SK-N-MC (cell line): ENCODE measurements around the gene ACTR2.
"Not testable (repeated sequence)": the region's sequence is repeated elsewhere in the genome, so short reads cannot be mapped to it uniquely, and the experiment has no call there.

Experiments
- DNase-seq: peaks from one replicate; pipeline ENCODE4 v3.0.0-alpha.2; 2011; ENCODE audit warnings: low read depth, low spot score
- H3K27ac ChIP-seq: fragments of 200-600 bp; sonication (generic); 2 replicates; pipeline ENCODE4 v1.5.1; 2016; ENCODE audit warnings: mixed run types
- H3K36me3 ChIP-seq: fragments of 200-600 bp; sonication (generic); 2 replicates; pipeline ENCODE4 v1.6.1; 2017; ENCODE audit warnings: antibody characterized with exemption, low read length, mixed read lengths; ENCODE audit not compliant: insufficient read depth
- H3K4me3 ChIP-seq: fragments of 200-600 bp; sonication (generic); 2 replicates; pipeline ENCODE4 v1.5.1; 2016
- H3K9ac ChIP-seq: fragments of 200-600 bp; sonication (generic); 2 replicates; pipeline ENCODE4 v1.8.0; 2017; ENCODE audit warnings: mixed run types, mixed read lengths; ENCODE audit not compliant: insufficient read length
- H3K9me3 ChIP-seq: fragments of 200-600 bp; sonication (generic); 2 replicates; pipeline ENCODE4 v1.6.1; 2017; ENCODE audit warnings: low read depth, mild to moderate bottlenecking, antibody characterized with exemption, low read length, moderate library complexity, mixed read lengths
- EZH2 ChIP-seq: fragments of 200-600 bp; sonication (generic); IDR thresholded peaks from one replicate; pipeline ENCODE4 v1.6.1; 2017; ENCODE audit warnings: antibody characterized with exemption
- FOXP2 ChIP-seq: optimal IDR thresholded peaks from 2 replicates; pipeline ENCODE3; 2011; ENCODE audit warnings: mild to moderate bottlenecking, moderate library complexity; ENCODE audit not compliant: insufficient read depth; ENCODE audit errors: extremely low read length, control extremely low read depth
- POLR2AphosphoS5 ChIP-seq: IDR thresholded peaks from 2 replicates; pipeline ENCODE4 v1.6.1; 2012; ENCODE audit warnings: mild to moderate bottlenecking, low read depth, low read length, borderline replicate concordance

ACTR2 gene

GRCh38 chr2:65252640-65253039, 25.0 kb downstream of the ACTR2 start:
- H3K36me3 ChIP-seq, result peaks cover 57% of the 10 kb centered on the region
- H3K9me3 ChIP-seq, result no peaks in the 10 kb centered on the region
- TF ChIP-seq FOXP2, result no peak
- TF ChIP-seq EZH2, result no peak
- TF ChIP-seq POLR2AphosphoS5, result no peak
- no peak overlapping the region for H3K9ac ChIP-seq
- no peak overlapping the region for H3K27ac ChIP-seq
- no peak overlapping the region for H3K4me3 ChIP-seq
- no peak for DNase-seq

- DNase-seq, result no peak
- TF ChIP-seq FOXP2, result no peak
- TF ChIP-seq POLR2AphosphoS5, result no peak
- TF ChIP-seq EZH2, result no peak
- Histone ChIP-seq H3K9ac (no peak overlapping the region), H3K9me3 (no peaks in the 10 kb centered on the region), H3K4me3 (no peak overlapping the region), H3K27ac (peak overlapping the region; percentile 57; the same call in 1 of the 2 replicates), H3K36me3 (peaks cover 52% of the 10 kb centered on the region)
Observed at GRCh38 chr2:65255356-65255755, 27.7 kb downstream of the ACTR2 start.

GRCh38 chr2:65256054-65256453, 28.4 kb downstream of the ACTR2 start:
- Histone ChIP-seq H3K27ac (peak overlapping the region; percentile 57; the same call in 1 of the 2 replicates), H3K4me3 (no peak overlapping the region), H3K9ac (no peak overlapping the region), H3K36me3 (peaks cover 48% of the 10 kb centered on the region), H3K9me3 (no peaks in the 10 kb centered on the region)
- TF ChIP-seq FOXP2, result no peak
- no peak for TF ChIP-seq EZH2
- no peak for TF ChIP-seq POLR2AphosphoS5
- no peak for DNase-seq

- Histone ChIP-seq H3K36me3 (peaks cover 43% of the 10 kb centered on the region), H3K27ac (0 out of 2 replicates have a peak overlapping the region, but pooled peaks have one; percentile 42)
- not testable (repeated sequence) for DNase-seq, H3K9me3 ChIP-seq, H3K4me3 ChIP-seq, H3K9ac ChIP-seq
Observed at GRCh38 chr2:65257866-65258265, 30.2 kb downstream of the ACTR2 start.

GRCh38 chr2:65261676-65262075, 34.0 kb downstream of the ACTR2 start:
- no peak for DNase-seq
- no peak for TF ChIP-seq POLR2AphosphoS5
- TF ChIP-seq FOXP2, result no peak
- no peak for TF ChIP-seq EZH2
- Histone ChIP-seq H3K27ac (peak overlapping the region; percentile 15; the same call in 1 of the 2 replicates), H3K9me3 (no peaks in the 10 kb centered on the region), H3K36me3 (peaks cover 38% of the 10 kb centered on the region), H3K9ac (no peak overlapping the region), H3K4me3 (no peak overlapping the region)

- no peak overlapping the region for H3K4me3 ChIP-seq
- H3K9me3 ChIP-seq, result no peaks in the 10 kb centered on the region
- peaks cover 49% of the 10 kb centered on the region for H3K36me3 ChIP-seq
- no peak overlapping the region for H3K27ac ChIP-seq
- H3K9ac ChIP-seq, result no peak overlapping the region
- no peak for DNase-seq
- TF ChIP-seq POLR2AphosphoS5, result no peak
- no peak for TF ChIP-seq FOXP2
- TF ChIP-seq EZH2, result no peak
Observed at GRCh38 chr2:65263262-65263661, 35.6 kb downstream of the ACTR2 start.

- Histone ChIP-seq H3K27ac (peak overlapping the region; percentile 68; the same call in 1 of the 2 replicates), H3K9me3 (no peaks in the 10 kb centered on the region), H3K9ac (no peak overlapping the region), H3K36me3 (peaks cover 49% of the 10 kb centered on the region), H3K4me3 (no peak overlapping the region)
- TF ChIP-seq FOXP2 (no peak), EZH2 (no peak), POLR2AphosphoS5 (no peak)
- DNase-seq, result no peak
Observed at GRCh38 chr2:65263986-65264385, 36.4 kb downstream of the ACTR2 start.

GRCh38 chr2:65264821-65265670, 37.4 kb downstream of the ACTR2 start:
- no peak overlapping the region for H3K9ac ChIP-seq
- peak overlapping the region; percentile 68; the same call in 1 of the 2 replicates for H3K27ac ChIP-seq
- peaks cover 47% of the 10 kb centered on the region for H3K36me3 ChIP-seq
- no peak overlapping the region for H3K4me3 ChIP-seq
- no peaks in the 10 kb centered on the region for H3K9me3 ChIP-seq
- DNase-seq, result peak; percentile 80
- TF ChIP-seq FOXP2 (no peak), POLR2AphosphoS5 (no peak), EZH2 (no peak)

GRCh38 chr2:65265671-65266045, 38.0 kb downstream of the ACTR2 start:
- TF ChIP-seq FOXP2, result no peak
- no peak for TF ChIP-seq EZH2
- TF ChIP-seq POLR2AphosphoS5, result no peak
- H3K4me3 ChIP-seq, result no peak overlapping the region
- H3K36me3 ChIP-seq, result peaks cover 47% of the 10 kb centered on the region
- no peaks in the 10 kb centered on the region for H3K9me3 ChIP-seq
- no peak overlapping the region for H3K9ac ChIP-seq
- no peak for DNase-seq
- H3K27ac ChIP-seq, result no peak overlapping the region

- H3K36me3 ChIP-seq, result peaks cover 49% of the 10 kb centered on the region
- no peaks in the 10 kb centered on the region for H3K9me3 ChIP-seq
- H3K27ac ChIP-seq, result 0 out of 2 replicates have a peak overlapping the region, but pooled peaks have one; percentile 3
- no peak overlapping the region for H3K4me3 ChIP-seq
- no peak for DNase-seq
- TF ChIP-seq POLR2AphosphoS5 (no peak), FOXP2 (no peak)
- H3K9ac ChIP-seq, result no peak overlapping the region
Observed at GRCh38 chr2:65267008-65267407, 39.4 kb downstream of the ACTR2 start.
